Stimulated activated CD8-positive, alpha-beta memory T cell treated with anti-CD3 and anti-CD28 coated beads, Interleukin-12 subunit alpha, Interleukin-12 subunit beta, amount 100 ng/mL, for 1 hour (primary cell): Measurements from ENCODE around the gene MYO18B.

Source experiments
- DNase-seq: peaks from one replicate; pipeline ENCODE4 v3.0.0-alpha.2; 2020; ENCODE audit warnings: low read depth

Gene MYO18B

DNA sequence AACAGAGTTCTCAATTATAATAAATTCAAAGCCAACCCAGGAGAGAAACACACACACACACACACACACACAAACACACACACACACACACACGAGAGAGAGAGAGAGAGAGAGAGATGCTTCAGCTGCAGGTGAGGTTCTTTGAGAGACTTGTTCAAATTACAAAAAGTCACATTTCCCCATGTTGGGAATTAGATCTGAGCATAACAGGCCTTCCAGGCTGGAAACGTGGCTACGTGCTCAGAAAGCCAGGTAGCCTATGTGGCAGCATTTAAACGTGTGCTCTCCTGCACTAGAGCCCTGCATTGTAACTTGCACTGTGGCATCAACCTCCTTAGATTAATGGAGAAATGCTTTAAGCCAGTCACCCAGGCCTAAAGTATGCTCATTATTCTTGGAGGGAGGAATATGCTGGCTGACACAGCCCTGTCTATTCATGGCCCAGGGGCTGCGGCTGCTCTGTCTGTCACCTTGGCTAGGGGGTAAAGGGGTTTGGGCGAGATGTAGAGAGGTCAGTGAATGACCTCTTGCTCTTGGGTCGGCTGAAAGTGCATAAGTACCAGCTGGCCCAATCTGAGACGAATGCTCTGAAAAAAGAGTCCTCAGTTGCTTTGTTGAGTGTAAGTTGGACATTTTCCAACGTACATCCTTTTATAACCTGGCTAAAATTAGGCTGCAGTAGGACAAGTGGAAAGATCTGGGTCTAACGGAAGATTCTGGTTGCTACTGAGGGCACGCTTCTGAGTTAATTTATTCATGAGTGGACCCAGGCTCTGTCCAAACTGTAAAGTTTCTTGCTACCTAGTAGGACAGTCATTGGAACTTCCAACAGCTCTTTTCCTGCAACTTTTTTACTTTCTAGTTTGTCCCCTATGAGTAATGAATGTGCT, 256.1 kb downstream of the MYO18B start:
- no peak for DNase-seq

GRCh38 chr22:26002456-26002855, 260.5 kb downstream of the MYO18B start:
- no peak for DNase-seq

GRCh38 chr22:26004477-26004876, 262.5 kb downstream of the MYO18B start:
- no peak for DNase-seq

DNA sequence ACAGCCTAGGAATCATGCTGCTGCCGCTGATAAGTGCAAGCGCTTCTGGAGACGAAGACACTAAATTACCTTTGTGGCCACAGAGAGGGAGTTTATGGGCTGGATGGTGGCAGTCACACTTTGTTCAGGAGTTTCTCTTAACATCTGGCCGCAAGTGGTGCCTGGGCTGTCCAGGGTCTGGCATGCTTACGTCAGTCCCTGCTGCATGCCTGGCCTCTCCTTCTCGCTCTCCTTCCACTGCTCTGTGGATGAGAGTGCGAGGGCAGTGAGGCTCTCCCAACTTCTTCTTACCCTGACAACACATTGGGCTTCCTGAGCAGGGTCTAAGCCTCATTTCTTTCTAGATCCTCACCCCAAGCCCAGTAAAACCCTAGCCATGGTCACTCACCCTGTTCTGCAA, 266.6 kb downstream of the MYO18B start:
- no peak for DNase-seq

- DNase-seq = no peak
Measured at GRCh38 chr22:26016916-26017315, 274.9 kb downstream of the MYO18B start.

GRCh38 chr22:26017932-26018331, 275.9 kb downstream of the MYO18B start:
- no peak for DNase-seq

DNA sequence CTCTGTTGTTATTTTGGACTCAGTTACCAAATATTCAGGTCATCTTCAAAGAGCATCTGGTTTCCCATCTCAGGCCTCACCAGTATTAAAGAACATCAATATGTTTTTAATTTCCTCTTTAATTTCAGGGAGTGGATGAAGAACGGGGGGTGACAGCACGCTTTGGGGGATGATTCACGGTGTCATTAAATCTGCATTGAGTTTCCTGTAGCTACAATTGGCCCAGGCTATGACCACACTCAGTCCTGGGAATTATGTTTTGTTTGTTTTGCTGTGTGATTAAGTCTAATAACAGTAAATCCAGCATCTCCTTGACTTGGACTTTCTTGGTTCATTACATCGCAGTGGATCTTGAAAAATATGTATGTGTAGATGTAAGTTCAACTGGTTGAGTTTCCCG, 277.6 kb downstream of the MYO18B start:
- DNase-seq = no peak

DNA sequence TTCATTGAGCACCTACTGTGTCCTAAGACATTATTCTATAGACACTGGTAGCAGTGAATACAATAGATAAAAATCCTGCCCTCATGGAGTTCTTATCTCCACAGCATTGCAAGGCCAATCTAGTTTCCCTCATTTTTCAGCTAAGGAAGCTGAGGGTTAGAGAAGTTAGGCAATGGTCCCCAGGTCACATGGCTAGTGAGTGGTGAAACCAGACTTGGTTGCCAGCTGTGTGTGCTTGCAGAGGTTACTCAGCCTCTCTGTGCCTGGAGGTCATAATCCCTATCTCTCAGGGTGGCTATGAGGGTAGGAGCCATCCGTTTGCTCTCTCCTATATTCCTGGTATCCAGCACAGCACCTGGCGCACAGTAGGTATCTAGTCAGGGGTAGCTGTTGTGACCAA, 279.5 kb downstream of the MYO18B start:
- DNase-seq = no peak

DNA sequence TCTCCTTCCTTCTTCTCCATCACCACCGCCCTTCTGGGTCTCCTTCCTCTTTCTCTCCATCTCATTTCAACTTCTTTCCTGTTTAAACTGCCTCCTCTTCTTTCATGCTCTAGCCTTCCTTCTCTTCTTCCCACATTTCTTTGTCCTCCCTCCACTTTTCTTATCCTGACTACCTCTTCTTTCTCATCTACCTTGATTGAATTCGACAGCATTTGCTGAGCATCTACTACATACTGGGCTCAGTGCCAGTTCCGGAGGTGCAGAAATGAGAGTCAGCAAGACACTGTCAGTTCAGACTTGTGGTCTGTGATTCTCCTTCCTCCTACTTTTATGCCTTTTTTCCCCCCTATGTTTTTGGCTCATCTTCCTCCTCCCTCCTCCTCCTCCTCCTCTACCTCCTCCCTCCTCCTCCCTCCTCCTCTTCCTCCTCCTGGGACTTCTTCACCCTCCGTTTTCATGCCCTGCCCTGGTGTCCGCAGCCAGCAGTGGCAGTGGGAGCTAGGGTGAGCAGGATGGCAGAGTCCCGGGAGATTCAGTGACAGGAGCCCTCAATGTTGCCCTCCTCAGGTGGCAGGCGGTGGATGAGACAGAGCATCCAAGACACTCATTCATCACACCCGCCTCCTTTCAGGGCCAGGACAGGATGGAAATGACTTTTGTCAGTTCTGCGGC, 281.3 kb downstream of the MYO18B start:
- DNase-seq = no peak

DNA sequence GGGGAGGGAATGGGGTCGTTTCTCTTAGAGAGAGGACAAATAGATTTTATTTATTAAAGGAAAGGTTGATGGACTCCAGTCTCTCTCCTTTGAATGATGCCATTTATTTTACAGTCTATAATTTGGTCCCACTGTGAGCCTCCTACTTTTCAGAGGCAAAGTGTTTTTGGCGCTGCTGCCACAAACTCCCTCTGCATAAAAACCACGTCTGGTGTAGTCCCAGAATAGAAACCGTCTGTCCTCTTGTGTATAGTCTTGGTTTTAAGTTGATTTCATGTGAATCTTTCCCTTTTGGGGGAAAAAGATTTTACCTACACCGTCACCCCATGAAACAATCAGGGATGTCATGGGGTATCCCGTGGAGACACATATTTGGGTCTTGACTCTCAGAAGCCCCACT, 283.6 kb downstream of the MYO18B start:
- DNase-seq = no peak

DNA sequence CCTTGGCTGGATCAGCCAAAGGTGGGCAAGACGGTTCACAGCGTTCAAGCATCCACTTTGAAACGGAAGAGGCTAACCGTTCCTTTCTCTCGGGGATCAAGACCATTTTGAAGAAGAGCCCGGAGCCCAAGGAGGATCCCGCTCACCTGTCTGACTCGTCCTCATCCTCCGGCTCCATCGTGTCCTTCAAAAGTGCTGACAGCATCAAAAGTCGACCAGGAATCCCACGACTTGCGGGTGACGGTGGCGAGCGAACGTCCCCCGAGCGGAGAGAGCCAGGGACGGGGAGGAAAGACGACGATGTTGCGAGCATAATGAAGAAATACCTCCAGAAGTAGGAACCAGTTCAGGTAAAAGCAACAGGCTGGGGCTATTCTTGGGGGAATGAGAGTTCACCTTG, 285.4 kb downstream of the MYO18B start:
- DNase-seq = no peak

GRCh38 chr22:26031641-26032040, 289.7 kb downstream of the MYO18B start:
- no peak for DNase-seq

DNA sequence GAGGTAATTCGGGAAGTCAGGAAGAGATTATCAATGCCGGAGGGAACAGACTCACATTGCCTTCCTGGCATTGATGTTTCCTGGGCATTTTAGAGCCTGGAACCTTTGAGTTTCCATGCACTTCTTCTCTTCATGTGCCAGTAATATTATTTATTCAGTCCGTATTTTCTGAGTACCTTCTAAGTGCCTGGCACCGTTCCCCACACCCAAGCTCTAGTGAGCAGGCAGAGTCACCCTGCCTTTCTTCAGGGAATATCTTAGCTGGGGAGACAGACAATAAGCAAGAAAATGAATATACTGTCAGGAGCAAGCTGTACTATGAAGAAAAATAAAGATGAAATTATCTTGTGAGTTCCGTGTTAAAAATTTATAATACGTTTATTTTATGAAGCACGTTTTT, 291.1 kb downstream of the MYO18B start:
- no peak for DNase-seq

DNA sequence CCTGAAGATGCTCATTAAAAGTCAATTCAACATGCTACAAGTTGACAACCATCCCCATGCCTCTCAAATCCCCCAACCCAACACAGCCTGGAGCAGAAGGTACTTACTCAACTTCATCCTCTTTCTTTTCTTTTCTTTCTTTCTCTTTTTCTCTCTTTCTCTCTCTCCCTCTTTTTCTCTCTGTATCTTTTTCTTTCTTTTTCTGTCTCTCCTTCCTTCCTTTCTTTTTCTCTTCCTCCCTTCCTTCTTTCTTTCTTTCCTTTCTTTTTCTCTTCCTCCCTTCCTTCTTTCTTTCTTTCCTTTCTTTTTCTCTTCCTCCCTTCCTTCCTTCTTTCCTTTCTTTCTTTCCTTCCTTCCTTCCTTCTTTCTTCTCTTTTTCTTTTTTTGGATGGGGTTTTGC, 291.6 kb downstream of the MYO18B start:
- no peak for DNase-seq

GRCh38 chr22:26035523-26035922, 293.5 kb downstream of the MYO18B start:
- no peak for DNase-seq

DNA sequence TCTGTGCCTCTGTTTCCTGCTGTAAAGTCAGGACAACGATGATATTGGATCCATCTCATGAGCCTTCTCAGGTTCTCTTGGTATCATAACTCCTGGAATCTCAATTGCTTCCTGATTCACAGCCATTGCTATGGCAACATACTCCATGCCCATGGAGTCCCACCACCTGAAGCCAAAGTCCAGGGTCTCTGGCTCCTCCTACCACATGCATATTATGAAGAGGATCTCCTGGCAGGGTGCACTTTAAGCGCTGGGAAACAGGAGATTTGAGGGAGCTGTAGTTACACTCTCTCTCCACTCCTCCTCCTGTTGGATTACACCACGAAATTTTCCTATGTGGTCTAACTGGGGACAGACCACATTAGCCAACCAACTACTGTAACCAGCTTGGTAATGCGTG, 296.4 kb downstream of the MYO18B start:
- DNase-seq = no peak

GRCh38 chr22:26041931-26042330, 299.9 kb downstream of the MYO18B start:
- DNase-seq = no peak

GRCh38 chr22:26043031-26043430, 301.0 kb downstream of the MYO18B start:
- DNase-seq = no peak

DNA sequence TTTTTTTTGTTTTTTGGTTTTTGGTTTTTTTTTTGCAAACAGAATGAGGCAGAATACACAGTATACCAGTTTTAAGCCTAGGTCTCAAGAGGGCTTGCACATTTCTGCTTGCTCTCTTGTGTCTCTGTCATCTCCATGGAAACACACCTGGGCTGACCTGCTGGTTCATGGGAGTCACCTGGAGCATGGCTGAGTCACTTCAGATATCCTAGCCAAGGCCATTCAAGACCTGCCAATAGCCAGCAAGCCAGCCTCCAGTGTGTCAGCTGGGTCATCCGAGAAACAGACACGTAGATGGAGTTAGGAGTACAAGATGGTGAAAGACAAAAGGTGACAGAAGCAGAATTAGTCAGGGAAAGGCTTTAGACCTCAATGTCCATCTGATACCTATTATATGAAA, 303.1 kb downstream of the MYO18B start:
- DNase-seq = no peak

GRCh38 chr22:26045860-26046259, 303.9 kb downstream of the MYO18B start:
- no peak for DNase-seq

DNA sequence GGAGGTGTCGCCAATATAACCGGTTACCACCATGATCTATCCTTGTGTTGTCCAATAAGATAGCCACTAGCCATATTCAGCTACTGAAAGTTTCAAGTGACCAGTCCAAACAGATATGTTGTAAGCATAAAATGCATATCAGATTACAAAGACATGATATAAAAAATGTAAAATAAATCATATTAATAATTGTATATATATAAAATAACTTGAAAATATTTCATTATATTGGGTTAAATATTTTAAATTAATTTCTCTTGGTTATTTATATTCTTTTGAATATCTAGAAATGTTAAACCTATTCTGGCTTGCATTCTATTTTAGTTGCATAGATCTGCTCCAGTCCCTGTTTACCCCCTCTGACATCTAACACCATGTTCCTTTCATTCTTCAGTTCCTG, 305.5 kb downstream of the MYO18B start:
- no peak for DNase-seq

DNA sequence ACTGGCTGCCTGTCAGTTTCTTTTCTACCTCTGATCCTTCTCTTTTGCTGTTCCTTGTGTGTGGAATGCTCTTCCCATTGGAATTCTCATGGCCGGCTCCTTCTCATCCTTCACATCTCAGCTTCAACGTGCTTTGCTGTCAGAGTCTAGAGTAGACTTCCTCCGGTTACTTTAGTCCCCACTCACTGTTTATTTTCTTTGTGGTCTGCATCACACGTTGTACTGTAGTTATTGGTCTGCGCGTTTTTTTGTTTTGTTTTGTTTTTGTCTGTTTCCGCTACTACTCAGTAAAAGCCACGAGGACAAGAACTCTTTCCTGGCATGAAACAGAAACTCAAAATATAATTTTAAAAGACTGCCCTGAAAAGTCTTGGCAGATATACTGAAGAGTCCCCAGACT, 305.9 kb downstream of the MYO18B start:
- DNase-seq = no peak

DNA sequence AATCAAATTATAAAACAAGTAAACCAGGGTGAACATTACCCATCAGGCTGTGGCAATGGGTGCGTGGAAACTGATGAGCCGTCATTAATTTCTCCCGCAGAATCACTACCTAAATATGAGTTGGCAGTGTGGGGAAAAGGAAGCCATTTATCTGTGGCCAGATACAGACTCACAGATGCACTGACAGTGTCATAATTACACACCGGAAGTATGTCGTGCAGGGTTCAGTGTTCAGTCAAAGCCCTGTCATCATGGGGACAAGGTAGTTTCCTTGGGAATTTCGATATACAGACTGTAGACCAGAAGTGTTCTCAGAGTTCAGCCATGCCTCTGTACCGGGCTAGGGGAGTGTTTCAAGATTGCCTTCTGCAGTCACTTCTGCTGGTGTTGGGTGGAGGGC, 308.1 kb downstream of the MYO18B start:
- no peak for DNase-seq
